ENCODE measurements around the gene RASIP1. TPM values are rescaled to one million over a fixed set of nuclear protein-coding genes. Genes with fewer than 3 reads are reported as not detected.

The RASIP1 gene
- total and polyA plus RNA-seq, 2 of the 8 experiments (the other 6 are each of a cell fraction or from before 2014, with no cell fraction given) = 9.3 to 11.4 TPM

DNA sequence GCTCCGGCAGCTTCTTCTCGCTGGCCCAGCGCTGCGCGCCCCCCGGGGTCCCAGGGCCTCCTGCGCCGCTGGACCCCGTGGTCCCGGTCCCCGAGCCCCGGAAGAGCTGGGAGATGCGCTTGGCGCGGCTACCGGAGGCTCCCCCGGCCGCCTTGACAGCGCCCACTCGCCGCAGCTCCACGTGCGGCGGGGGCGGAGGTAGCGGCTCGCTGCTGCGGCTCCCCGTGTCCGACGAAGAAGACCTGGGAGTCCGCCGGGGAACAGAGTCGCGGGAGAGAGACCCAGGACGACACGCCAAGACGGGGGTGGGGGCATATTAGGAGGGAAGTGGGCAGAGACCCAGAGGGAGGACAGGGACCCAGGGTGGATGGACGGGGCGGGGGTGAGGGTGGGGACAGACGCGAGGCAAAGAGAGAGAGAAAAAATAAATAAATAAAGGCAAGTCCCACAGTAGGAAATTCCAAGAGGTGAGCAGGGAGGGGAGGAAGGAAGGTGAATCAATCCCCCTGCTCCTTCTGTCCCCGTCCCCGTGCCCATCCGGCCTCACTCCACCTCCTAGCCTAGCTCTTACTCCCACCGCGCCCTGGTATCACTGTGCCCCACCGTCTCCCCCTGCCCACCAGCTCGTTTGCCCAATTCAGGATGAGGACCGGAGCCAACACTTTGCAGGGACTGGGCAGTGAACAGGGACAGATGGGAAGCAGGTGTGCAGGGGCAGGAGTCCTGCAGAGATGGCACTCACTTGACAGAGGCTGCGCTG is 826 bp downstream of the RASIP1 start (continued):
- no peak for TF ChIP-seq CHD1 (IDR thresholded peaks at IDR 0.05; ENCODE audit: low read depth, low read length)

Measured in H1 (cell line).